Muscle layer of colon (tissue), 2 donors: ENCODE results near the gene WNT3A.

Experiments used
- H3K27ac ChIP-seq: one replicate; pipeline ENCODE4 v1.7.0; 2013; ENCODE audit warnings: low read depth, mild to moderate bottlenecking, low read length, moderate library complexity
- H3K27me3 ChIP-seq, 2 donors: one replicate each; pipeline ENCODE4 v1.7.0; 2013; ENCODE audit warnings: low read length in 2 of 2, mild to moderate bottlenecking in 2 of 2; ENCODE audit not compliant: insufficient read depth in 2 of 2, control insufficient read depth in 1 of 2
- H3K36me3 ChIP-seq: one replicate; pipeline ENCODE4 v1.7.0; 2013; ENCODE audit warnings: mild to moderate bottlenecking, low read length; ENCODE audit not compliant: insufficient read depth
- H3K4me1 ChIP-seq: one replicate; pipeline ENCODE4 v1.7.0; 2013; ENCODE audit warnings: mild to moderate bottlenecking, low read length; ENCODE audit not compliant: insufficient read depth
- H3K4me3 ChIP-seq, 2 donors: one replicate each; pipeline ENCODE4 v1.7.0; 2013; ENCODE audit warnings: low read length in 2 of 2, low read depth in 1 of 2, mild to moderate bottlenecking in 1 of 2, moderate library complexity in 1 of 2
- H3K9ac ChIP-seq: one replicate; pipeline ENCODE4 v1.7.0; 2013; ENCODE audit warnings: low read length
- H3K9me3 ChIP-seq: one replicate; pipeline ENCODE4 v1.7.0; 2013; ENCODE audit warnings: mild to moderate bottlenecking, low read length
- donor health status: abdominal sarcoma.
- donor health status: Adenocarcinoma of cecum.

Gene WNT3A

GRCh38 chr1:228081578-228082213 lies 74.9 kb downstream of the WNT3A start:
- Histone ChIP-seq H3K4me1 (peaks cover 44% of the 10 kb centered on the region), H3K9ac (peak overlapping the region; percentile 57), H3K9me3 (no peaks in the 10 kb centered on the region), H3K27ac (peak overlapping the region; percentile 82), H3K27me3 (no peaks in the 10 kb centered on the region), H3K36me3 (no peaks in the 10 kb centered on the region), H3K4me3 (peak overlapping the region; percentile 83 to 89)

GRCh38 chr1:228082214-228082917 lies 75.6 kb downstream of the WNT3A start, which contains the start of gene ARF1:
Gene ARF1 (plus strand): TSS chr1:228082708. CDS start chr1:228097115, 14,407 bp downstream.
- Histone ChIP-seq H3K36me3 (no peaks in the 10 kb centered on the region), H3K4me3 (peak within 1 kb of the TSS; percentile 83 to 89), H3K27me3 (no peaks in the 10 kb centered on the region), H3K9me3 (no peaks in the 10 kb centered on the region), H3K4me1 (peaks cover 48% of the 10 kb centered on the region), H3K9ac (peak within 1 kb of the TSS; percentile 94), H3K27ac (peak within 1 kb of the TSS; percentile 98)

GRCh38 chr1:228082918-228083870 lies 76.4 kb downstream of the WNT3A start:
- Histone ChIP-seq H3K27ac (peak overlapping the region; percentile 98), H3K36me3 (no peaks in the 10 kb centered on the region), H3K27me3 (no peaks in the 10 kb centered on the region), H3K9ac (peak overlapping the region; percentile 94), H3K4me3 (peak overlapping the region; percentile 70 to 83), H3K4me1 (peaks cover 54% of the 10 kb centered on the region), H3K9me3 (no peaks in the 10 kb centered on the region)

- Histone ChIP-seq H3K4me1 (peaks cover 60% of the 10 kb centered on the region), H3K9ac (peak overlapping the region; percentile 94)
Measured at GRCh38 chr1:228083871-228084278, 77.1 kb downstream of the WNT3A start.

GRCh38 chr1:228084325-228084724 lies 77.5 kb downstream of the WNT3A start:
- no peaks in the 10 kb centered on the region for H3K27me3 ChIP-seq
- H3K27ac ChIP-seq: peak overlapping the region; percentile 98
- peaks cover 65% of the 10 kb centered on the region for H3K4me1 ChIP-seq
- peaks cover 6% of the 10 kb centered on the region for H3K36me3 ChIP-seq
- peak overlapping the region; percentile 70 to 83 for H3K4me3 ChIP-seq
- peak overlapping the region; percentile 94 for H3K9ac ChIP-seq
- H3K9me3 ChIP-seq: no peaks in the 10 kb centered on the region

More at GRCh38 chr1:228083871-228084278, 77.1 kb downstream of the WNT3A start:
- no peaks in the 10 kb centered on the region for H3K27me3 ChIP-seq
- H3K27ac ChIP-seq: peak overlapping the region; percentile 98
- H3K9me3 ChIP-seq: no peaks in the 10 kb centered on the region
- peaks cover 4% of the 10 kb centered on the region for H3K36me3 ChIP-seq
- H3K4me3 ChIP-seq: peak overlapping the region; percentile 70 to 83

GRCh38 chr1:228084797-228085196 lies 78.0 kb downstream of the WNT3A start:
- Histone ChIP-seq H3K27me3 (no peaks in the 10 kb centered on the region), H3K4me1 (peaks cover 70% of the 10 kb centered on the region), H3K27ac (no peak overlapping the region), H3K9ac (peak overlapping the region; percentile 94), H3K4me3 (peak overlapping the region in 1 of 2 donors; percentile 83), H3K36me3 (peaks cover 6% of the 10 kb centered on the region), H3K9me3 (no peaks in the 10 kb centered on the region)

- no peak overlapping the region for H3K27ac ChIP-seq
- peaks cover 6% of the 10 kb centered on the region for H3K36me3 ChIP-seq
- no peaks in the 10 kb centered on the region for H3K9me3 ChIP-seq
- H3K4me3 ChIP-seq: peak overlapping the region in 1 of 2 donors; percentile 83
- peak overlapping the region; percentile 94 for H3K9ac ChIP-seq
- no peaks in the 10 kb centered on the region for H3K27me3 ChIP-seq
- peaks cover 76% of the 10 kb centered on the region for H3K4me1 ChIP-seq
Measured at GRCh38 chr1:228085287-228085951, 78.6 kb downstream of the WNT3A start.

- Histone ChIP-seq H3K9ac (no peak overlapping the region), H3K27me3 (no peaks in the 10 kb centered on the region), H3K4me1 (peaks cover 88% of the 10 kb centered on the region), H3K27ac (no peak overlapping the region), H3K4me3 (no peak overlapping the region), H3K9me3 (no peaks in the 10 kb centered on the region), H3K36me3 (peaks cover 6% of the 10 kb centered on the region)
Measured at GRCh38 chr1:228087771-228088251, 81.0 kb downstream of the WNT3A start.

- Histone ChIP-seq H3K27me3 (no peaks in the 10 kb centered on the region), H3K27ac (no peak overlapping the region), H3K9ac (no peak overlapping the region), H3K36me3 (peaks cover 6% of the 10 kb centered on the region), H3K9me3 (no peaks in the 10 kb centered on the region), H3K4me3 (no peak overlapping the region), H3K4me1 (peaks cover 85% of the 10 kb centered on the region)
Measured at GRCh38 chr1:228088586-228089498, 82.0 kb downstream of the WNT3A start.
